G401 (cell line): ENCODE results near the gene CWC25. TPM values are rescaled to one million over a fixed set of nuclear protein-coding genes. Genes with fewer than 3 reads are reported as not detected.
"Not testable (repeated sequence)": the region's sequence is repeated elsewhere in the genome, so short reads cannot be mapped to it uniquely, and the experiment has no call there.

ENCODE experiments used
- DNase-seq: peaks from one replicate; pipeline ENCODE4 v3.0.0-alpha.2; 2015; ENCODE audit warnings: low spot score
- in situ Hi-C: cut with HindIII; loops from 2 replicates; pipeline ENCODE4 v1.10.0; 2016; ENCODE audit warnings: low sequenced_read_pairs, mixed read lengths
- total RNA-seq: library from RNA; depleted of rRNA; stranded (reverse); fragments of >200 nt; shearing (Covaris generic); gene quantifications from 2 replicates; pipeline ENCODE4 v1.2.3, GENCODE V29; 2014; rRNA removed

CWC25 gene
- 11.2 and 19.9 TPM in 2 replicates for total RNA-seq

GRCh38 chr17:38824899-38825761 lies at the start of gene CWC25:
CWC25 (minus strand) TSS chr17:38825321; CDS start chr17:38825183, 138 bp downstream.
- in situ Hi-C loops, result loop anchor here (10.0 kb wide), 1 partner anchor 70 kb away; no protein-coding TSS in a partner anchor
- peak; percentile 92 for DNase-seq

GRCh38 chr17:38873640-38874380 lies 48.7 kb upstream of the CWC25 start:
- in situ Hi-C loops, result no loop called here
- no peak for DNase-seq

GRCh38 chr17:38872671-38873385 lies 47.7 kb upstream of the CWC25 start:
- in situ Hi-C loops, result no loop called here
- no peak for DNase-seq

GRCh38 chr17:38872027-38872511 lies 46.9 kb upstream of the CWC25 start:
- DNase-seq, result no peak
- in situ Hi-C loops, result no loop called here

- in situ Hi-C loops, result no loop called here
- peak; percentile 24 for DNase-seq
Observed at GRCh38 chr17:38871247-38872015, 46.3 kb upstream of the CWC25 start.

- DNase-seq, result peak; percentile 61
- in situ Hi-C loops, result no loop called here
Observed at GRCh38 chr17:38870259-38871165, 45.4 kb upstream of the CWC25 start.

- in situ Hi-C loops, result no loop called here
- DNase-seq, result peak; percentile 81
Observed at GRCh38 chr17:38869526-38870258, 44.6 kb upstream of the CWC25 start, which contains the start of gene LASP1. LASP1 (plus strand) TSS chr17:38870058; CDS start chr17:38870190, 132 bp downstream.

GRCh38 chr17:38868817-38869525 lies 43.9 kb upstream of the CWC25 start:
- DNase-seq, result peak; percentile 92
- in situ Hi-C loops, result no loop called here

GRCh38 chr17:38867968-38868816 lies 43.1 kb upstream of the CWC25 start:
- DNase-seq, result peak; percentile 60
- in situ Hi-C loops, result no loop called here

GRCh38 chr17:38867179-38867967 lies 42.3 kb upstream of the CWC25 start:
- in situ Hi-C loops, result no loop called here
- peak; percentile 82 for DNase-seq

- no peak for DNase-seq
- in situ Hi-C loops, result no loop called here
Observed at GRCh38 chr17:38864636-38865398, 39.7 kb upstream of the CWC25 start.

GRCh38 chr17:38861399-38861843 lies 36.3 kb upstream of the CWC25 start:
- peak; percentile 51 for DNase-seq
- in situ Hi-C loops, result no loop called here

GRCh38 chr17:38857271-38857670 lies 32.1 kb upstream of the CWC25 start:
- no peak for DNase-seq
- in situ Hi-C loops, result no loop called here

- in situ Hi-C loops, DNase-seq: not testable (repeated sequence)
Observed at GRCh38 chr17:38855101-38855714, 30.1 kb upstream of the CWC25 start.
